Measurements from ENCODE around the gene MSLN. TPM values are rescaled to one million over a fixed set of nuclear protein-coding genes. Genes with fewer than 3 reads are reported as not detected.

MSLN gene
- total RNA-seq, 1 donor from 2014 or later = 4.5 TPM

GRCh38 chr16:718389-718788, 42.1 kb upstream of the MSLN start:
- no peak for DNase-seq (ENCODE audit: low read depth)
- no peak for TF ChIP-seq CTCF (IDR thresholded peaks at IDR 0.05; ENCODE audit: insufficient read depth, low read length, severe bottlenecking)

GRCh38 chr16:718922-719321, 41.6 kb upstream of the MSLN start:
- no peak overlapping the region for H3K4me3 ChIP-seq (ENCODE audit: low read depth, low read length)
- no peak for TF ChIP-seq CTCF (IDR thresholded peaks at IDR 0.05; ENCODE audit: insufficient read depth, low read length, severe bottlenecking)
- peaks cover 2% of the 10 kb centered on the region for H3K36me3 ChIP-seq (ENCODE audit: control insufficient read depth, insufficient read depth, low read length)
- no peak for FAIRE-seq
- no peaks in the 10 kb centered on the region for H3K27me3 ChIP-seq (ENCODE audit: control insufficient read depth, insufficient read depth, low read length)
- no peak for DNase-seq (ENCODE audit: low read depth)

More at GRCh38 chr16:718389-718788, 42.1 kb upstream of the MSLN start:
- no peaks in the 10 kb centered on the region for H3K27me3 ChIP-seq (ENCODE audit: control insufficient read depth, insufficient read depth, low read length)
- no peak overlapping the region for H3K4me3 ChIP-seq (ENCODE audit: low read depth, low read length)
- peaks cover 2% of the 10 kb centered on the region for H3K36me3 ChIP-seq (ENCODE audit: control insufficient read depth, insufficient read depth, low read length)
- no peak for FAIRE-seq

- FAIRE-seq = no peak
- TF ChIP-seq CTCF (IDR thresholded peaks at IDR 0.05; ENCODE audit: insufficient read depth, low read length, severe bottlenecking) = peak; percentile 57
- H3K27me3 ChIP-seq (ENCODE audit: control insufficient read depth, insufficient read depth, low read length) = no peaks in the 10 kb centered on the region
- H3K36me3 ChIP-seq (ENCODE audit: control insufficient read depth, insufficient read depth, low read length) = peaks cover 2% of the 10 kb centered on the region
- DNase-seq (ENCODE audit: low read depth) = peak; percentile 41
- H3K4me3 ChIP-seq (ENCODE audit: low read depth, low read length) = peak overlapping the region; percentile 87
These were observed 40.6 kb upstream of the MSLN start for GRCh38 chr16:719815-720446.

GRCh38 chr16:720447-720989, 40.0 kb upstream of the MSLN start:
- peak overlapping the region; percentile 87 for H3K4me3 ChIP-seq (ENCODE audit: low read depth, low read length)
- peaks cover 2% of the 10 kb centered on the region for H3K36me3 ChIP-seq (ENCODE audit: control insufficient read depth, insufficient read depth, low read length)
- peak; percentile 21 for TF ChIP-seq CTCF (IDR thresholded peaks at IDR 0.05; ENCODE audit: insufficient read depth, low read length, severe bottlenecking)
- FAIRE-seq = no peak
- DNase-seq (ENCODE audit: low read depth) = no peak
- H3K27me3 ChIP-seq (ENCODE audit: control insufficient read depth, insufficient read depth, low read length) = no peaks in the 10 kb centered on the region

GRCh38 chr16:720990-721764, 39.4 kb upstream of the MSLN start, which contains the start of gene ANTKMT:
ANTKMT (plus strand) TSS chr16:721146; CDS start chr16:721275, 129 bp downstream.
- DNase-seq (ENCODE audit: low read depth) (peak; percentile 51), FAIRE-seq (no peak)
- H3K27me3 ChIP-seq (ENCODE audit: control insufficient read depth, insufficient read depth, low read length) = no peaks in the 10 kb centered on the region
- H3K36me3 ChIP-seq (ENCODE audit: control insufficient read depth, insufficient read depth, low read length) = peaks cover 2% of the 10 kb centered on the region
- peak; percentile 10 for TF ChIP-seq CTCF (IDR thresholded peaks at IDR 0.05; ENCODE audit: insufficient read depth, low read length, severe bottlenecking)
- H3K4me3 ChIP-seq (ENCODE audit: low read depth, low read length) = peak within 1 kb of the TSS; percentile 87
